Subcutaneous adipose tissue (tissue), 4 donors: Measurements from ENCODE around the gene VWA3B. TPM values are rescaled to one million over a fixed set of nuclear protein-coding genes. Genes with fewer than 3 reads are reported as not detected.

Source experiments
- CTCF ChIP-seq: fragments of 450-650 bp; IDR thresholded peaks from one replicate; pipeline ENCODE4 v1.5.1; 2016; ENCODE audit warnings: low read depth, mild to moderate bottlenecking, control low read depth, antibody characterized with exemption, moderate library complexity
- total RNA-seq, 4 donors: library from RNA; depleted of rRNA; stranded (reverse); fragments of >200 nt; gene quantifications; one replicate each; pipeline ENCODE4 v1.1.0, GENCODE V29; 2016

VWA3B gene
- total RNA-seq, 4 donors from 2014 or later: not detected

GRCh38 chr2:98180456-98180855 lies 93.5 kb downstream of the VWA3B start:
- TF ChIP-seq CTCF: no peak

- TF ChIP-seq CTCF: no peak
These were observed 94.4 kb downstream of the VWA3B start for GRCh38 chr2:98181346-98181745.

- no peak for TF ChIP-seq CTCF
These were observed 98.8 kb downstream of the VWA3B start for GRCh38 chr2:98185801-98186200.

- TF ChIP-seq CTCF: no peak
These were observed 100.2 kb downstream of the VWA3B start for GRCh38 chr2:98187194-98187593.

GRCh38 chr2:98188351-98189046 lies 101.5 kb downstream of the VWA3B start:
- TF ChIP-seq CTCF: no peak

- TF ChIP-seq CTCF: no peak
These were observed 104.9 kb downstream of the VWA3B start for GRCh38 chr2:98191883-98192282.

GRCh38 chr2:98201576-98201975 lies 114.6 kb downstream of the VWA3B start:
- no peak for TF ChIP-seq CTCF
